B cell (primary cell): ENCODE data around the gene CLEC4E. TPM values are rescaled to one million over a fixed set of nuclear protein-coding genes. Genes with fewer than 3 reads are reported as not detected.
A peak's percentile ranks its signal among the peaks of the same experiment; 100 is the strongest.

ENCODE experiments used
- ATAC-seq: fragments of 200-7000 bp; cut with Tn5 transposase; one replicate; pipeline ENCODE4 v1.10.0; 2021; ENCODE audit warnings: low read depth, mild to moderate bottlenecking, moderate number of reproducible peaks, moderate library complexity
- CTCF ChIA-PET: fragments of 350-600 bp; sonication (Branson Sonifier 250); formaldehyde crosslinking; loops from one replicate; lab custom pipeline; 2021; ENCODE audit warnings: antibody characterized with exemption, inconsistent platforms; lab: Charles Lee
- POLR2A ChIA-PET: fragments of 350-600 bp; sonication (Branson Sonifier 250); formaldehyde crosslinking; loops from one replicate; lab custom pipeline; 2021; ENCODE audit warnings: antibody characterized with exemption; lab: Charles Lee
- DNase-seq: peaks from one replicate; pipeline ENCODE4 v3.0.0; 2013
- H2AFZ ChIP-seq: 2 replicates; pipeline ENCODE4 v1.6.1; 2012; ENCODE audit warnings: mild to moderate bottlenecking, low read depth, low read length; ENCODE audit not compliant: insufficient read depth, poor library complexity, severe bottlenecking
- H3K27ac ChIP-seq, 2 donors: 1 replicate in 1 of 2; 2 replicates in 1 of 2; pipeline ENCODE4 v1.5.1; 2012 to 2013; ENCODE audit warnings: low read length in 2 of 2, mild to moderate bottlenecking in 2 of 2, moderate library complexity in 1 of 2
- H3K27me3 ChIP-seq, 4 experiments: fragments of 200-600 bp in 1 of 4; sonication (generic) in 1 of 4; replicated peaks in 1 of 4; 1 replicate in 2 of 4; 2 replicates in 2 of 4; pipeline versions ENCODE4 v1.6.1 to v1.7.0; 2013 to 2016; ENCODE audit warnings: low read length in 3 of 4, mild to moderate bottlenecking in 2 of 4, mixed read lengths in 1 of 4, moderate library complexity in 1 of 4; ENCODE audit not compliant: insufficient read depth in 4 of 4, control insufficient read depth in 3 of 4; ENCODE audit errors: control extremely low read depth in 1 of 4
- H3K36me3 ChIP-seq, 2 experiments: replicated peaks in 1 of 2; 1 replicate in 1 of 2; 2 replicates in 1 of 2; pipeline versions ENCODE4 v1.6.1 to v1.7.1; 2013; ENCODE audit warnings: low read length in 1 of 2; ENCODE audit not compliant: insufficient read depth in 2 of 2, control insufficient read depth in 1 of 2; ENCODE audit errors: control extremely low read depth in 1 of 2, extremely low read depth in 1 of 2
- H3K4me1 ChIP-seq, 2 donors: fragments of 200-600 bp in 1 of 2; sonication (generic) in 1 of 2; 1 replicate in 1 of 2; 2 replicates in 1 of 2; pipeline versions ENCODE4 v1.5.1 to v1.6.1; 2013 to 2017; ENCODE audit warnings: low read length in 2 of 2; ENCODE audit not compliant: control insufficient read depth in 2 of 2, insufficient read depth in 2 of 2
- H3K4me2 ChIP-seq: replicated peaks from 2 replicates; pipeline ENCODE3; 2012; ENCODE audit warnings: mild to moderate bottlenecking, low read depth, low read length; ENCODE audit not compliant: poor library complexity, severe bottlenecking
- H3K4me3 ChIP-seq, 5 experiments: fragments of 200-600 bp in 1 of 5; sonication (generic) in 1 of 5; 1 replicate in 3 of 5; 2 replicates in 2 of 5; pipeline versions ENCODE4 v1.5.1 to v1.7.0; 2011 to 2016; ENCODE audit warnings: low read length in 4 of 5, mild to moderate bottlenecking in 4 of 5, low read depth in 2 of 5, control low read depth in 1 of 5, moderate library complexity in 1 of 5; ENCODE audit not compliant: insufficient read depth in 1 of 5; ENCODE audit errors: control extremely low read depth in 1 of 5, extremely low read depth in 1 of 5
- H3K79me2 ChIP-seq: fragments of 200-600 bp; sonication (generic); one replicate; pipeline ENCODE4 v1.6.0; 2016; ENCODE audit warnings: low read length; ENCODE audit not compliant: control insufficient read depth, insufficient read depth
- H3K9ac ChIP-seq: fragments of 200-600 bp; sonication (generic); 2 replicates; pipeline ENCODE4 v1.6.1; 2017; ENCODE audit warnings: mild to moderate bottlenecking, low read length, moderate library complexity
- H3K9me3 ChIP-seq, 3 donors: one replicate each; pipeline versions ENCODE4 v1.6.1 to v1.7.1; 2013; ENCODE audit warnings: low read length in 2 of 3; ENCODE audit not compliant: control insufficient read depth in 2 of 3, insufficient read depth in 1 of 3; ENCODE audit errors: control extremely low read depth in 1 of 3
- H4K20me1 ChIP-seq: 2 replicates; pipeline ENCODE4 v1.6.0; 2012; ENCODE audit warnings: mild to moderate bottlenecking, low read length; ENCODE audit not compliant: insufficient read depth, control insufficient read depth, poor library complexity, severe bottlenecking
- H3K27ac Mint-ChIP-seq: one replicate; pipeline ENCODE4 v1.8.0; 2021; ENCODE audit warnings: mixed read lengths
- H3K27me3 Mint-ChIP-seq: one replicate; pipeline ENCODE4 v1.8.0; 2021; ENCODE audit warnings: mixed read lengths
- H3K4me1 Mint-ChIP-seq: one replicate; pipeline ENCODE4 v1.8.0; 2021; ENCODE audit warnings: mixed read lengths
- H3K4me3 Mint-ChIP-seq: one replicate; pipeline ENCODE4 v1.8.0; 2021; ENCODE audit warnings: mixed read lengths
- H3K9me3 Mint-ChIP-seq: one replicate; pipeline ENCODE4 v1.8.0; 2022; ENCODE audit warnings: mixed read lengths; ENCODE audit not compliant: insufficient read depth
- CTCF ChIP-seq: fragments of 200-600 bp; IDR thresholded peaks from one replicate; pipeline ENCODE4 v1.8.0; 2022; ENCODE audit warnings: antibody characterized with exemption, mild to moderate bottlenecking
- EZH2 ChIP-seq: IDR thresholded peaks from 2 replicates; pipeline ENCODE4 v1.6.1; 2012; ENCODE audit warnings: borderline replicate concordance, low read depth, mild to moderate bottlenecking, moderate library complexity, low read length; ENCODE audit not compliant: insufficient read depth, poor library complexity, severe bottlenecking
- WGBS: methylation state at CpG from one replicate; pipeline ENCODE4 v1.1.5; 2013; ENCODE audit warnings: missing lambda C conversion rate; ENCODE audit not compliant: insufficient coverage; 5-methylcytosine and 5-hydroxymethylcytosine counted together
- intact Hi-C: fragments of 100-400 bp; cut with micrococcal nuclease; formaldehyde crosslinking; loops from one replicate; pipeline ENCODE4 v1.10.0; 2022
- polyA plus RNA-seq: library from polyadenylated mRNA; depleted of rRNA; stranded (reverse); fragments of >200 nt; gene quantifications from 2 replicates; pipeline ENCODE4 v1.2.3, GENCODE V29; 2012
- total RNA-seq, 2 donors: library from RNA; stranded (reverse); fragments of 120-200 nt in 1 of 2; gene quantifications; 1 replicate in 1 of 2; 2 replicates in 1 of 2; pipeline versions ENCODE4 v1.2.3 to v1.2.4, GENCODE V29; 2013 to 2022

The CLEC4E gene
- total and polyA plus RNA-seq, 2 donors (not counting 1 experiment from before 2014, with no cell fraction given) = 0.06 TPM; not detected in 1

- H2AFZ ChIP-seq = no peak overlapping the region
- TF ChIP-seq CTCF = no peak
- no peak for TF ChIP-seq EZH2
- no peaks in the 10 kb centered on the region for H3K36me3 ChIP-seq
- Mint-ChIP-seq H3K4me3 (no peak overlapping the region), H3K4me1 (peaks cover 13% of the 10 kb centered on the region), H3K9me3 (no peaks in the 10 kb centered on the region), H3K27me3 (peaks cover 49% of the 10 kb centered on the region), H3K27ac (no peak overlapping the region)
- H3K27me3 ChIP-seq = peaks cover 0 to 26% (median 6%) of the 10 kb centered on the region in 4 experiments
- intact Hi-C loops = no loop called here
- whole genome bisulfite sequencing = 61% methylated on average over 10 of the region's 12 CpGs
- ChIA-PET CTCF (no interaction called here), POLR2A (no interaction called here)
- no peak overlapping the region for H3K27ac ChIP-seq
- ATAC-seq (peak; percentile 36), DNase-seq (peak; percentile 42)
- H3K4me2 ChIP-seq = peak overlapping the region; percentile 12
- H4K20me1 ChIP-seq = no peaks in the 10 kb centered on the region
- H3K9me3 ChIP-seq = no peaks in the 10 kb centered on the region
- H3K9ac ChIP-seq = no peak overlapping the region
- no peaks in the 10 kb centered on the region for H3K79me2 ChIP-seq
- H3K4me3 ChIP-seq = no peak overlapping the region
- peaks cover 10 to 11% of the 10 kb centered on the region in 2 donors for H3K4me1 ChIP-seq
Measured at GRCh38 chr12:8508910-8509841, 31.5 kb downstream of the CLEC4E start.

GRCh38 chr12:8508223-8508622, 32.5 kb downstream of the CLEC4E start:
- H3K4me3 ChIP-seq = no peak overlapping the region

More at GRCh38 chr12:8508223-8508622, 32.5 kb downstream of the CLEC4E start:
- H3K27me3 Mint-ChIP-seq = peaks cover 43% of the 10 kb centered on the region
- 96% methylated on average over 3 of the region's 3 CpGs for WGBS
- H3K9me3 ChIP-seq = no peaks in the 10 kb centered on the region
- no peak for ATAC-seq
- H3K9ac ChIP-seq = no peak overlapping the region
- no peaks in the 10 kb centered on the region for H3K79me2 ChIP-seq
- no peaks in the 10 kb centered on the region for H3K36me3 ChIP-seq
- no peak overlapping the region for H2AFZ ChIP-seq
- POLR2A ChIA-PET = no interaction called here
- H4K20me1 ChIP-seq = no peaks in the 10 kb centered on the region
- no peak overlapping the region for H3K4me2 ChIP-seq
- no peak overlapping the region for H3K27ac Mint-ChIP-seq
- H3K4me3 Mint-ChIP-seq = no peak overlapping the region
- intact Hi-C loops = no loop called here
- H3K27ac ChIP-seq = no peak overlapping the region
- no peaks in the 10 kb centered on the region for H3K9me3 Mint-ChIP-seq
- CTCF ChIA-PET = no interaction called here
- DNase-seq = no peak
- TF ChIP-seq EZH2 (no peak), CTCF (no peak)
- peaks cover 10 to 11% of the 10 kb centered on the region in 2 donors for H3K4me1 ChIP-seq
- peaks cover 0 to 26% (median 5%) of the 10 kb centered on the region in 4 experiments for H3K27me3 ChIP-seq
- H3K4me1 Mint-ChIP-seq = peaks cover 13% of the 10 kb centered on the region
